PC-9 (cell line): Measurements from ENCODE around the gene NIPAL3. TPM values are rescaled to one million over a fixed set of nuclear protein-coding genes. Genes with fewer than 3 reads are reported as not detected.

Experiments
- BruUV-seq: library from RNA; stranded (reverse); fragments of 400-500 nt; replicated peaks from 2 replicates; lab custom pipeline; 2021; lab: Mats Ljungman, UMichigan
- CTCF ChIA-PET: fragments of 300-600 bp; sonication (Branson Sonifier 250); formaldehyde crosslinking; loops from one replicate; lab custom pipeline; 2022; ENCODE audit warnings: antibody characterized with exemption; lab: Charles Lee
- POLR2A ChIA-PET: fragments of 300-600 bp; sonication (Branson Sonifier 250); formaldehyde crosslinking; loops from one replicate; lab custom pipeline; 2022; ENCODE audit warnings: antibody characterized with exemption; ENCODE audit not compliant: unreplicated experiment; lab: Charles Lee
- DNase-seq, 2 experiments: peaks; one replicate each; pipeline versions ENCODE4 v3.0.0 to v3.0.0-alpha.2; 2015 to 2022; ENCODE audit warnings: mixed read lengths in 1 of 2
- H2AFZ ChIP-seq: fragments of 200-600 bp; sonication (generic); 2 replicates; pipeline ENCODE4 v1.8.1; 2017; ENCODE audit warnings: antibody characterized with exemption
- H3F3A ChIP-seq: fragments of 200-600 bp; sonication (generic); 2 replicates; pipeline ENCODE4 v1.8.1; 2017; ENCODE audit warnings: antibody characterized with exemption, mild to moderate bottlenecking, low read depth; ENCODE audit not compliant: insufficient read depth
- H3K27ac ChIP-seq: fragments of 200-600 bp; sonication (generic); 2 replicates; pipeline ENCODE4 v1.6.1; 2016; ENCODE audit warnings: mixed run types
- H3K27me3 ChIP-seq: fragments of 200-600 bp; sonication (generic); 2 replicates; pipeline ENCODE4 v1.6.1; 2016; ENCODE audit warnings: low read depth, mixed run types; ENCODE audit not compliant: insufficient read depth
- H3K36me3 ChIP-seq: fragments of 200-600 bp; sonication (generic); 2 replicates; pipeline ENCODE4 v1.6.1; 2016; ENCODE audit warnings: low read depth, mixed run types
- H3K4me1 ChIP-seq: fragments of 200-600 bp; sonication (generic); replicated peaks from 2 replicates; pipeline ENCODE4 v1.6.1; 2016; ENCODE audit warnings: mixed run types; ENCODE audit not compliant: insufficient read depth
- H3K4me2 ChIP-seq: fragments of 200-600 bp; sonication (generic); 2 replicates; pipeline ENCODE4 v1.6.1; 2017; ENCODE audit warnings: mixed run types
- H3K4me3 ChIP-seq: fragments of 200-600 bp; sonication (generic); 2 replicates; pipeline ENCODE4 v1.6.1; 2016; ENCODE audit warnings: mixed run types
- H3K79me2 ChIP-seq: fragments of 200-600 bp; sonication (generic); 2 replicates; pipeline ENCODE4 v1.6.1; 2017; ENCODE audit warnings: low read depth, mixed run types
- H3K9me2 ChIP-seq: fragments of 200-600 bp; sonication (generic); 2 replicates; pipeline ENCODE4 v1.8.1; 2017; ENCODE audit warnings: mild to moderate bottlenecking; ENCODE audit not compliant: insufficient read depth
- H3K9me3 ChIP-seq: fragments of 200-600 bp; sonication (generic); 2 replicates; pipeline ENCODE4 v1.8.1; 2016; ENCODE audit warnings: low read depth; ENCODE audit not compliant: insufficient read depth
- H4K20me1 ChIP-seq: fragments of 200-600 bp; sonication (generic); 2 replicates; pipeline ENCODE4 v1.8.1; 2017; ENCODE audit not compliant: insufficient read depth
- CTCF ChIP-seq: fragments of 200-600 bp; sonication (generic); conservative IDR thresholded peaks from 2 replicates; pipeline ENCODE4 v1.6.1; 2017; ENCODE audit warnings: mixed run types, antibody characterized with exemption, mild to moderate bottlenecking, moderate library complexity
- EZH2 ChIP-seq: fragments of 200-600 bp; sonication (generic); IDR thresholded peaks from 2 replicates; pipeline ENCODE4 v1.8.0; 2017; ENCODE audit warnings: antibody characterized with exemption, low read depth
- intact Hi-C: fragments of 100-400 bp; cut with micrococcal nuclease; formaldehyde crosslinking; loops from one replicate; pipeline ENCODE4 v1.10.0; 2022; ENCODE audit not compliant: unreplicated experiment
- total RNA-seq: library from RNA; stranded (reverse); gene quantifications from 2 replicates; pipeline ENCODE4 v1.2.3, GENCODE V29; 2021

NIPAL3 gene
- total RNA-seq, 1 experiment from 2014 or later, result 42.0 TPM

- Histone ChIP-seq H3K4me2 (no peak overlapping the region), H3K27me3 (no peaks in the 10 kb centered on the region), H3F3A (no peaks in the 10 kb centered on the region), H3K36me3 (no peaks in the 10 kb centered on the region), H3K79me2 (no peaks in the 10 kb centered on the region), H4K20me1 (no peaks in the 10 kb centered on the region), H3K9me3 (no peaks in the 10 kb centered on the region), H3K9me2 (no peaks in the 10 kb centered on the region), H3K27ac (no peak overlapping the region), H3K4me3 (no peak overlapping the region), H3K4me1 (peaks cover 6% of the 10 kb centered on the region; the same call in 1 of the 2 replicates), H2AFZ (no peak overlapping the region)
- ChIA-PET CTCF (no interaction called here), POLR2A (interaction anchor here (0.6 kb wide), 3 partner anchors 9 to 408 kb away, joined by 3 read pairs; no protein-coding TSS in a partner anchor)
- no peak for TF ChIP-seq EZH2
- BruUV-seq, result no TSS peak
- intact Hi-C loops, result no loop called here
- no peak for DNase-seq
Observed at GRCh38 chr1:24505816-24506215, 90.2 kb downstream of the NIPAL3 start.

DNA sequence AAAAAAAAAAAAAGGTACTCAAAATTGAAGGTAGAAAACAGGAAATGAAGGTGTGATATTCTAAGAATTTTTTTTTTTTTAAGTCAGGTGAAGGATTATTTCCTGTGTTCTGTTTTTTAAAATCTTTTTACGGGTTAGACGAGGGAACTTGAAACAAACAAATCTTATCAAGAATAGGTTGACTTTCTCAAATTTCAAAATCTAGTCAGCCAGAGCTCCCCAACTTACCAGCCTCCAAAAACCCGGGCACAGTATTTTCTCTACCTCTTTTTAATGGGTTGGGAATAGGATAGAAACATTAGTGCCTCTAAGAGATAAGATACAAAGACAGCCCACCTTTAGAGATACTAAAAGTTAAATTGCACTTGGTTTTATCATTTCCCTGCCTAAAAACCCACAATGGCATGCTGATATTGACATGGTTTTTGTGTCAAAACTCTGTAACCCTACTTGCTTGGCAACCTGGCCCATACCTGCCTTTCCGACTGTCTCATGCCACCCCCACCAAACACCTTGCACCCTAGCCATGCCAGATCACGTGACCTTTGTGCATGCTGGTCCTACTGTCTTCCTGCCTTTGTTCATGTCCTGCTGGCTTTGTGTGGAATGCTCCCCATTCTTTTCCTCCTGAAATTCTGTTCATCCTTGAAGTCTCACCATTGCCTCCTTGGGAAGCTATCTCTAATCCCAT lies 91.2 kb downstream of the NIPAL3 start:
- intact Hi-C loops, result no loop called here
- no peak overlapping the region for H3K4me3 ChIP-seq
- POLR2A ChIA-PET, result no interaction called here
- CTCF ChIA-PET, result no interaction called here
- no peak overlapping the region for H3K4me2 ChIP-seq
- BruUV-seq, result no TSS peak
- H3F3A ChIP-seq, result no peaks in the 10 kb centered on the region
- no peaks in the 10 kb centered on the region for H3K79me2 ChIP-seq
- peaks cover 6% of the 10 kb centered on the region; the same call in 1 of the 2 replicates for H3K4me1 ChIP-seq
- TF ChIP-seq EZH2, result no peak
- no peak for TF ChIP-seq CTCF
- H3K27ac ChIP-seq, result no peak overlapping the region
- no peak overlapping the region for H2AFZ ChIP-seq
- H3K9me3 ChIP-seq, result no peaks in the 10 kb centered on the region
- H4K20me1 ChIP-seq, result no peaks in the 10 kb centered on the region
- no peaks in the 10 kb centered on the region for H3K27me3 ChIP-seq
- DNase-seq, result no peak
- H3K36me3 ChIP-seq, result no peaks in the 10 kb centered on the region
- no peaks in the 10 kb centered on the region for H3K9me2 ChIP-seq

DNA sequence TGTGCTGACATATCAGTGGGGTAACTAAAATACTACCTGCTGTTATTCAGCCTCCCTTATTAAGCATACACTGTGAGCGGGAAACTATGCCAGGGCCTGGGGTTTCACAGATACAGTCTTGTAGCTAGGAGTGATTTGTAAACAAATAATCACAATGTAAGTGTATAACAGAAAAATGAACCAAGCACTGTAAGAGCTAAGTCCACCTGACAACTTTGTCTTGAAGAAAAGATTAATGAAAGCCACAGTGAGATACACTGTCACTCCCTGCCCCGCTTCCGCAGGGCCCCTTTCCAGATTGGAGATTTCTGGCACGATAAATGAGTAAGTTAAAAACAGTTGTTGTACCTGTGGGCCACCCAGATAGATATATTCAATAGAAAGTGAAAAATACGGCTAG lies 91.8 kb downstream of the NIPAL3 start:
- intact Hi-C loops, result no loop called here
- no peaks in the 10 kb centered on the region for H3K9me3 ChIP-seq
- no peaks in the 10 kb centered on the region for H3F3A ChIP-seq
- H3K27ac ChIP-seq, result no peak overlapping the region
- no peaks in the 10 kb centered on the region for H3K27me3 ChIP-seq
- ChIA-PET POLR2A (interaction anchor here (0.6 kb wide), 1 partner anchor 21 kb away, joined by 6 read pairs; no protein-coding TSS in a partner anchor), CTCF (no interaction called here)
- H3K9me2 ChIP-seq, result no peaks in the 10 kb centered on the region
- no peak overlapping the region for H3K4me3 ChIP-seq
- no peak overlapping the region for H2AFZ ChIP-seq
- no peaks in the 10 kb centered on the region for H3K79me2 ChIP-seq
- BruUV-seq, result no TSS peak
- no peak for DNase-seq
- H4K20me1 ChIP-seq, result no peaks in the 10 kb centered on the region
- no peak overlapping the region for H3K4me2 ChIP-seq
- H3K36me3 ChIP-seq, result no peaks in the 10 kb centered on the region
- peaks cover 6% of the 10 kb centered on the region; the same call in 1 of the 2 replicates for H3K4me1 ChIP-seq
- TF ChIP-seq EZH2 (no peak), CTCF (no peak)
